Upper lobe of left lung (tissue), 4 donors: ENCODE measurements around the gene NPR2.

ENCODE experiments used
- EP300 ChIP-seq, 4 donors: sonication (generic); formaldehyde crosslinking; IDR thresholded peaks; one replicate each; pipeline ENCODE4 v1.5.1; 2017; ENCODE audit warnings: antibody characterized with exemption in 4 of 4, control low read depth in 2 of 4
- POLR2A ChIP-seq, 4 donors: fragments of 450-650 bp; IDR thresholded peaks; one replicate each; pipeline ENCODE4 v1.5.1; 2016 to 2017; ENCODE audit warnings: antibody characterized with exemption in 4 of 4, mild to moderate bottlenecking in 2 of 4
- POLR2AphosphoS5 ChIP-seq, 2 donors: sonication (generic); formaldehyde crosslinking; IDR thresholded peaks; one replicate each; pipeline ENCODE4 v1.5.1; 2017; ENCODE audit warnings: antibody characterized with exemption in 2 of 2
- TF ChIP-seq, protein P1 (sequence below), 6 experiments: fragments of 450-650 bp in 4 of 6; fragments of 200-600 bp in 2 of 6; sonication (generic) in 2 of 6; IDR thresholded peaks; one replicate each; pipeline ENCODE4 v1.5.1; 2016 to 2019; ENCODE audit warnings: antibody characterized with exemption in 6 of 6

DNA sequence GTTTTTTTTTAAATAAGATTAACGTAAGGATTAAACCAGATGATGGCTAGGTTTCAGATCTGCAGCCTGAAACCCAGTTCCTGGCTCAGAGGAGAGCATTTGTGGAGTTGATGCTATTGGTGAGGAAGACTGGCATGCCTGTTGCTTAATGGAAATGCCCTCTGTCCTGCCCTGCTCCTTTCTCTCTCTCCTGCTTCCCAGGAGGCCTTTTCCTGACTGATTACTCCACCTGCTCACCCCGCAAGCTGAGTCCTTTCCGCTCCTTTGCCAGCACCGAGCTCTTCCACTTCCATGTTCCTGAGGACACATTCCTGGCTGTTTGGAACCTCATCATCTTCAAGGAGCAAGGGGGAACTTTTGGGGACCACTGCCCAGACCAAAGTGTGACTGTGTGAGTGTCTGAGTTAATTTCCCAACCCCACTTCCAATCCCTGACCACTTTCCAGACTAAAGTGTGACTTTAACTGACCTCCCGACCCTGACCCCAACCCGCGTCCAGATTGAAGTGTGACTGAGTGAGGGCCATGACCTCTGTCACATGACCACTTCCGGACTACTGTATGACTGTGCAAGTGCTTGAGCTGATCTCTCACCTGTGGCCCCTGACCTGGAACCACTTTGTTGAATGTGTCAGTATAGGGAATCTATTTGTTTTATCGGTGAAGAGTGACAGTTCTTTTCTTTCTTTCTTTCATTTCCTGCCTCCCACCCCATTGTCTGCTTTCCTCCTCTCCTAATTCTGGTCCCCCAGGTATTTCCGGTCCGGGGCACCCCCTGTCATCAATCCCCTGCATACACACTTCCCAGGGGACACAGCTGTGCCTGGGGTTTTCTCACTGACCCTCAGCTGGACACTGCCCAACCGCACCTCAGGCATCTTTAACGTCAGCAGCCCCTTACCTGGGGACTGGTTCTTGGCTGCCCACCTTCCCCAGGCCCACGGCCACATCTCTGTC, 43.1 kb downstream of the NPR2 start:
- TF ChIP-seq, protein P1, sequence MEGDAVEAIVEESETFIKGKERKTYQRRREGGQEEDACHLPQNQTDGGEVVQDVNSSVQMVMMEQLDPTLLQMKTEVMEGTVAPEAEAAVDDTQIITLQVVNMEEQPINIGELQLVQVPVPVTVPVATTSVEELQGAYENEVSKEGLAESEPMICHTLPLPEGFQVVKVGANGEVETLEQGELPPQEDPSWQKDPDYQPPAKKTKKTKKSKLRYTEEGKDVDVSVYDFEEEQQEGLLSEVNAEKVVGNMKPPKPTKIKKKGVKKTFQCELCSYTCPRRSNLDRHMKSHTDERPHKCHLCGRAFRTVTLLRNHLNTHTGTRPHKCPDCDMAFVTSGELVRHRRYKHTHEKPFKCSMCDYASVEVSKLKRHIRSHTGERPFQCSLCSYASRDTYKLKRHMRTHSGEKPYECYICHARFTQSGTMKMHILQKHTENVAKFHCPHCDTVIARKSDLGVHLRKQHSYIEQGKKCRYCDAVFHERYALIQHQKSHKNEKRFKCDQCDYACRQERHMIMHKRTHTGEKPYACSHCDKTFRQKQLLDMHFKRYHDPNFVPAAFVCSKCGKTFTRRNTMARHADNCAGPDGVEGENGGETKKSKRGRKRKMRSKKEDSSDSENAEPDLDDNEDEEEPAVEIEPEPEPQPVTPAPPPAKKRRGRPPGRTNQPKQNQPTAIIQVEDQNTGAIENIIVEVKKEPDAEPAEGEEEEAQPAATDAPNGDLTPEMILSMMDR (IDR thresholded peaks at IDR 0.05) = no peak
- TF ChIP-seq POLR2A (IDR thresholded peaks at IDR 0.05) (no peak), POLR2AphosphoS5 (IDR thresholded peaks at IDR 0.05) (no peak), EP300 (IDR thresholded peaks at IDR 0.05) (no peak)
